Prostate gland (tissue), 2 donors: ENCODE results near the gene SERPINA7. TPM values are rescaled to one million over a fixed set of nuclear protein-coding genes. Genes with fewer than 3 reads are reported as not detected.
"Not testable (repeated sequence)": the region's sequence is repeated elsewhere in the genome, so short reads cannot be mapped to it uniquely, and the experiment has no call there.

Source experiments
- DNase-seq: peaks from one replicate; pipeline ENCODE4 v3.0.0-alpha.2; 2019; ENCODE audit warnings: low spot score
- H3K27ac ChIP-seq, 2 donors: fragments of 200-600 bp; sonication (generic); 2 replicates each; pipeline ENCODE4 v1.5.1; 2017 to 2019
- H3K27me3 ChIP-seq: fragments of 200-600 bp; sonication (generic); replicated peaks from 2 replicates; pipeline ENCODE4 v1.5.1; 2019; ENCODE audit not compliant: insufficient read depth
- H3K36me3 ChIP-seq, 2 donors: fragments of 200-600 bp; sonication (generic); 1 replicate in 1 of 2; 2 replicates in 1 of 2; pipeline versions ENCODE4 v1.5.1 to v1.8.1; 2017 to 2019
- H3K4me1 ChIP-seq: fragments of 200-600 bp; sonication (generic); replicated peaks from 2 replicates; pipeline ENCODE4 v1.5.1; 2019
- H3K4me3 ChIP-seq, 2 donors: fragments of 200-600 bp; sonication (generic); 2 replicates each; pipeline ENCODE4 v1.5.1; 2017 to 2019
- H3K9me3 ChIP-seq: fragments of 200-600 bp; sonication (generic); 2 replicates; pipeline ENCODE4 v1.5.1; 2017
- POLR2A ChIP-seq: fragments of 450-650 bp; IDR thresholded peaks from one replicate; pipeline ENCODE4 v1.6.1; 2016; ENCODE audit warnings: antibody characterized with exemption, mild to moderate bottlenecking
- POLR2AphosphoS5 ChIP-seq: sonication (generic); formaldehyde crosslinking; IDR thresholded peaks from one replicate; pipeline ENCODE4 v1.6.1; 2017; ENCODE audit warnings: antibody characterized with exemption
- WGBS: methylation state at CpG from one replicate; pipeline ENCODE4 v1.1.5; 2018; 5-methylcytosine and 5-hydroxymethylcytosine counted together
- intact Hi-C: fragments of 100-400 bp; cut with DNase I; formaldehyde crosslinking; loops from one replicate; pipeline ENCODE4 v1.14.2; 2022
- total RNA-seq, 2 donors: library from RNA; depleted of rRNA; stranded (reverse); fragments of >200 nt; gene quantifications; one replicate each; pipeline ENCODE4 v1.1.0, GENCODE V29; 2016
- TF ChIP-seq, protein P1 (sequence below), 4 experiments: fragments of 200-600 bp in 2 of 4; fragments of 450-650 bp in 2 of 4; sonication (generic) in 2 of 4; IDR thresholded peaks; 1 replicate in 3 of 4; 2 replicates in 1 of 4; pipeline ENCODE4 v1.5.1; 2016 to 2019; ENCODE audit warnings: antibody characterized with exemption in 4 of 4, mild to moderate bottlenecking in 2 of 4, moderate library complexity in 2 of 4

SERPINA7 gene
- total RNA-seq, 2 donors from 2014 or later, result not detected

DNA sequence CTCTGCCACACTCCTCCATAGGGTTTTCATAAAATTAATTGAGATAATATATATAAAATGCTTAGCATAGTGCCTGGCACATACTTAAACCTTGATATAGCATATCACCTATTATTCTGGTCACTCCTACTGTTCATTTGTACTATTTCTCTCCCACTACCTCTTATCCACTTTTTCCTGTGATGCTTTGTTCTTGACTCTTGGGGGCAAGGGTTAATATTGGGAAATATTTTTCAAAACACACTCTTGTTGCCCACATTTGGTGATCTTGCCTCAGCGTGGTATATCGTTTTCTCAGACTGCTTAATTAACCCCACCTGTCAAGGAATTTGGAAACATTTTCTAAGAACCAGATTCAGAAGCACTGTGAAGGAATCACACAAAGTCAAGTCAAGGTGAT, 16.3 kb downstream of the SERPINA7 start:
- H3K36me3 ChIP-seq, result no peaks in the 10 kb centered on the region
- intact Hi-C loops, result no loop called here
- no peak for DNase-seq
- no peak overlapping the region for H3K27ac ChIP-seq
- H3K4me3 ChIP-seq, result no peak overlapping the region
- no peaks in the 10 kb centered on the region for H3K9me3 ChIP-seq
- TF ChIP-seq, protein P1, sequence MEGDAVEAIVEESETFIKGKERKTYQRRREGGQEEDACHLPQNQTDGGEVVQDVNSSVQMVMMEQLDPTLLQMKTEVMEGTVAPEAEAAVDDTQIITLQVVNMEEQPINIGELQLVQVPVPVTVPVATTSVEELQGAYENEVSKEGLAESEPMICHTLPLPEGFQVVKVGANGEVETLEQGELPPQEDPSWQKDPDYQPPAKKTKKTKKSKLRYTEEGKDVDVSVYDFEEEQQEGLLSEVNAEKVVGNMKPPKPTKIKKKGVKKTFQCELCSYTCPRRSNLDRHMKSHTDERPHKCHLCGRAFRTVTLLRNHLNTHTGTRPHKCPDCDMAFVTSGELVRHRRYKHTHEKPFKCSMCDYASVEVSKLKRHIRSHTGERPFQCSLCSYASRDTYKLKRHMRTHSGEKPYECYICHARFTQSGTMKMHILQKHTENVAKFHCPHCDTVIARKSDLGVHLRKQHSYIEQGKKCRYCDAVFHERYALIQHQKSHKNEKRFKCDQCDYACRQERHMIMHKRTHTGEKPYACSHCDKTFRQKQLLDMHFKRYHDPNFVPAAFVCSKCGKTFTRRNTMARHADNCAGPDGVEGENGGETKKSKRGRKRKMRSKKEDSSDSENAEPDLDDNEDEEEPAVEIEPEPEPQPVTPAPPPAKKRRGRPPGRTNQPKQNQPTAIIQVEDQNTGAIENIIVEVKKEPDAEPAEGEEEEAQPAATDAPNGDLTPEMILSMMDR (IDR thresholded peaks at IDR 0.05), result no peak
- TF ChIP-seq POLR2A, result no peak
- TF ChIP-seq POLR2AphosphoS5, result no peak
- no peaks in the 10 kb centered on the region for H3K4me1 ChIP-seq
- 94% methylated on average over 2 of the region's 2 CpGs for WGBS
- no peaks in the 10 kb centered on the region for H3K27me3 ChIP-seq

DNA sequence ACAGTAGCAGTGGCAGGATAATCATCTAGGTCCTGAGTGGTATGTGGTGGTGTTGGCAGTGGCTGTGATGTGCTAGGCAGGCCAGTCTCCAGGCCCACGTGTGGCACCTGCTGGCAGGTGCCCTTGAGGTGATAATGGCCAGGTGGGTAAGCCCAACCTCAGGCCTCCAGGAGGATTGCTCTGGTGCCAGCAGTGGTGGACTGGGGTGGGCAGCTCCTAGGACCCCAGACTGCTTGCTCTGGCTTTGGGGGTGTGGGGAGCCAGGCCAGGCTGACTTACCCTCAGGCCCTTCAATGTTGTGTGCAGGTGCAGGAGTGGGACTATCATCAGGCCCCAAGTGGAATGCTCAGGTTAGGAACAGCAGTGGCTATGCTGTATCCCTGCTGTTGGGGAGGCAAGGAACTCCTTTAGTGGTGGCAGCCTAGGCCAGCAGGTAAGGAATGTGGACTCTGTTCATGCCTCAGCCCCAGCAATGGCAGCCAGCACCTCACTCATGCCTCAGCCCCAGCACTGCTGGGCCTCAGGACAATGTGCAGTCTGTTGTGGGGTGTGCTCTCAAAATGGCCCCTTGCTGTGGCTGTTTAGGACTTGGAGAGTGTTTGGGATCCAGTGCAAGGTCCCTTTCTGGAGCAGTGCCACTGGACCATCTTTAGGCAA, 24.3 kb downstream of the SERPINA7 start:
- no CpG with 5 or more reads among the region's 1 CpG for WGBS
- Histone ChIP-seq H3K36me3 (no peaks in the 10 kb centered on the region), H3K27me3 (no peaks in the 10 kb centered on the region), H3K9me3 (no peaks in the 10 kb centered on the region), H3K4me3 (no peak overlapping the region), H3K27ac (no peak overlapping the region), H3K4me1 (no peaks in the 10 kb centered on the region)
- intact Hi-C loops, result no loop called here
- TF ChIP-seq, protein P1 (IDR thresholded peaks at IDR 0.05), result no peak
- TF ChIP-seq POLR2A, result no peak
- no peak for TF ChIP-seq POLR2AphosphoS5
- DNase-seq, result no peak

DNA sequence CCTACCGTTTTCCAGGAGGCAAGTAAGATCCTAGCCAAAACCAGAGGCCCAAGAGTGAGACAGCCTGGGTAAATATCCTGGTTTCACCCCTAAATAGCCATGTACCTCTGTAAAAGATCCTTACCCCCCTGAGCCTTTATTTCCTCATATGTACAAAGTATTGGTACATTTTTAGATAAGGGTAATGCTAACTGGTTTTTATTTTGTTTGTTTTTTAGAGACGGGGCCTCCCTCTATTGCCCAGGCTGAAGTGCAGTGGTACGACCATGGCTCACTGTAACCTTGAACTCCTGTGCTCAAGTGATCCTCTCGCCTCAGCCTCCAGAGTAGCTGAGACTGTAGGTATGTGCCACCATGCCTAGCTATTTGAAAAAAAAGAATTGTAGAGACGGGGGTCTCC, 29.4 kb downstream of the SERPINA7 start:
- TF ChIP-seq POLR2AphosphoS5 (no peak), POLR2A (no peak)
- TF ChIP-seq, protein P1 (IDR thresholded peaks at IDR 0.05), result no peak
- H3K4me3 ChIP-seq, result no peak overlapping the region
- no peak overlapping the region for H3K27ac ChIP-seq
- intact Hi-C loops, result no loop called here
- WGBS, result 81% methylated on average over 5 of the region's 5 CpGs
- H3K27me3 ChIP-seq, result no peaks in the 10 kb centered on the region
- no peaks in the 10 kb centered on the region for H3K4me1 ChIP-seq
- no peaks in the 10 kb centered on the region for H3K9me3 ChIP-seq
- no peak for DNase-seq
- H3K36me3 ChIP-seq, result no peaks in the 10 kb centered on the region

DNA sequence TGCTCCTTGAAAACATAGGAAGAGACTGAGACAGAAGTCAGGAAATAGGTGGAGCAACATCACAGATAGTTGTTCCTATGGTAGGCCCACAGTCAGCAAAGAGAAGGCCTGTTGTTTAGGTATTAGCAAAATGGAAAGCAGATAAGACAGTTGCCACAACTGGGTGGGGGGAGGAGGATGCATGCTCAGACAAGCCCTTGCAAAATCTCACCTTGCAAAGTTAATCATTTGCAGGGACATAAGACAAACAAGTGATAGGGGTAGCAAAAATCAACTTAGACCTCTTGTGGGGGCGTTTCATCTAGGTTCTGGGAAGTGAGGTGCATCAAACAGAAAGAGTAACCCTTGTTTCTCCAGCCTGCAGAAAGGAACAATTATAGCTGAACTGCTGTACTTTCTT, 30.7 kb downstream of the SERPINA7 start:
- WGBS, result 22% methylated on average over 1 of the region's 1 CpG
- H3K36me3 ChIP-seq, result no peaks in the 10 kb centered on the region
- H3K27ac ChIP-seq, result no peak overlapping the region
- H3K9me3 ChIP-seq, result no peaks in the 10 kb centered on the region
- H3K27me3 ChIP-seq, result no peaks in the 10 kb centered on the region
- TF ChIP-seq, protein P1 (IDR thresholded peaks at IDR 0.05), result no peak
- TF ChIP-seq POLR2A, result no peak
- TF ChIP-seq POLR2AphosphoS5, result no peak
- no peak for DNase-seq
- no peaks in the 10 kb centered on the region for H3K4me1 ChIP-seq
- H3K4me3 ChIP-seq, result no peak overlapping the region
- intact Hi-C loops, result no loop called here

DNA sequence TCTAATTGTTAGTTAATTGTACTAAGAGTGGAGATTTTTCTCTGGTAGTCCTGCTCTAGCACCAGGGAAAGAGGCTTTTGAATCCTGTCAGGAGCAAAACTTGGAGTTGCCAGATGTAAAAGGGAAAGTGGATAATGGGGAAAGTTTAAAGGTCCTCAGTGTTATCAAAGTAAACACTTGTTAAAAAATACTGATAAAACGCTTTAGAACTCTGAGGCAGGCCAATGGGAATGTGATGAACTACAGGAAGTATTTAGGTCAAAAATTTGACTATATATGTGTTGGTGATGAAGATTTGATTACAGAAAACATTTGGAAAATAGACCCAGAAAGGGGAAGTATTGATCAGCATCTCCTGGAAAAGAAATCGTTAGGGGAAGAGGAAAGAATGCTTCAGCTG, 32.8 kb downstream of the SERPINA7 start:
- Histone ChIP-seq H3K4me1 (no peaks in the 10 kb centered on the region), H3K9me3 (no peaks in the 10 kb centered on the region), H3K36me3 (no peaks in the 10 kb centered on the region), H3K4me3 (no peak overlapping the region), H3K27me3 (no peaks in the 10 kb centered on the region), H3K27ac (no peak overlapping the region)
- 50% methylated on average over 2 of the region's 2 CpGs for WGBS
- TF ChIP-seq POLR2A, result no peak
- no peak for TF ChIP-seq POLR2AphosphoS5
- TF ChIP-seq, protein P1 (IDR thresholded peaks at IDR 0.05), result no peak
- intact Hi-C loops, result no loop called here
- no peak for DNase-seq

DNA sequence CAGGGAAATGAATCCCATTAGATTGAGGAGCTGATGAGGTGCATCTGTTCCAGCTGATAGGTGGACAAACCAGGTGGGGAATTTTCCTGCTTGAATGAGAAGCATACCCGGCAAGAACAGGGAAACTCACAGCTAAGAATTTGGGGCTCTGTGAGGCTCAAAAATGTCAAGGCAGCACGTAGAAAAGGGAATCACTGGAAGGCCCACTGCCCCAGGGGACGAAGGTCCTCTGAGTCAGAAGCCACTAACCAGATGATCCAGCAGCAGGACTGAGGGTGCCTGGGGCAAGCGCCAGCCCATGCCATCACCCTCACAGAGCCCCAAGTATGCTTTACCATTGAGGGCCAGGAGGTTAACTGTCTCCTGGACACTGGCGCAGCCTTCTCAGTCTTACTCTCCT, 37.9 kb downstream of the SERPINA7 start:
- H3K9me3 ChIP-seq, H3K4me3 ChIP-seq, DNase-seq, H3K27me3 ChIP-seq, H3K36me3 ChIP-seq, intact Hi-C loops, H3K27ac ChIP-seq, H3K4me1 ChIP-seq: not testable (repeated sequence)
- 84% methylated on average over 4 of the region's 5 CpGs for WGBS
